Brain microvascular endothelial cell (primary cell): Measurements from ENCODE around the gene FAM181B.

Source experiments
- DNase-seq: peaks from one replicate; pipeline ENCODE4 v3.0.0-alpha.2; 2020
- H3K27ac ChIP-seq: fragments of 250-450 bp; sonication (Bioruptor Pico); 2 replicates; pipeline ENCODE4 v1.5.1; 2020; ENCODE audit warnings: mild to moderate bottlenecking, moderate library complexity
- H3K27me3 ChIP-seq: fragments of 250-450 bp; sonication (Bioruptor Pico); replicated peaks from 2 replicates; pipeline ENCODE4 v1.5.1; 2020; ENCODE audit warnings: mild to moderate bottlenecking
- H3K36me3 ChIP-seq: fragments of 250-450 bp; sonication (Bioruptor Pico); replicated peaks from 2 replicates; pipeline ENCODE4 v1.5.1; 2020; ENCODE audit warnings: mild to moderate bottlenecking
- H3K4me3 ChIP-seq: 2 replicates; pipeline ENCODE4 v1.5.1; 2011; ENCODE audit warnings: low read depth, mild to moderate bottlenecking, control low read depth, low read length, moderate library complexity
- CTCF ChIP-seq: IDR thresholded peaks from 2 replicates; pipeline ENCODE4 v1.5.1; 2011; ENCODE audit warnings: low read depth, mild to moderate bottlenecking, moderate library complexity, low read length, control low read depth, inconsistent platforms; ENCODE audit errors: missing control alignments
- in situ Hi-C: cut with HindIII; loops from 2 replicates; pipeline ENCODE4 v1.10.0; 2017; ENCODE audit warnings: low sequenced_read_pairs, low pct_ligation_motif_present

FAM181B gene

DNA sequence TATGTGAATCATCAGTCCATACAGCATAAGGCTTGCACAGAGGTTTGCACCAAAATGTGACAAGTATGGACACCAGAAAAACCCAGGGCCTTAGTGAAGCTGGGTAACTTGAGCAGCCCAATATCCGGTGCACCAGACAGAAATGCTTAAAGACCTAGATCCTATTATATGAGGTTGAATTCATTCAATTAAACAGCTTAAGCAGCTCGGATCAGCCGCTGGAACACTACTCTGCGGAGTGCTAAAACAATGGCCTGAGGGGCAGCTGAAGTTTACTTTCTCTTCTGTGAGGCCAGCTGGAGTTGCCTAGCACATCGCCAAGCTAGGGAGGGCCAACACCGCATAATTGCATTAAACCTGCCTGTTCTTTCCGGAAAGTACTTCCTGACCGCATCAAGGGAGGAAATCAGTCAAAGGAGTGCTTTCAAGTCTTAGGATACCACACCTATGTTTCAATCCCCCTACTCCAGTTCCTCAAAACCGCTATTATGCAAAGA, 17.0 kb upstream of the FAM181B start:
- DNase-seq = no peak
- Histone ChIP-seq H3K36me3 (no peaks in the 10 kb centered on the region), H3K27ac (no peak overlapping the region), H3K27me3 (no peaks in the 10 kb centered on the region), H3K4me3 (no peak overlapping the region)
- TF ChIP-seq CTCF = no peak
- in situ Hi-C loops = no loop called here

- no peaks in the 10 kb centered on the region for H3K36me3 ChIP-seq
- no peaks in the 10 kb centered on the region for H3K27me3 ChIP-seq
- no peak for TF ChIP-seq CTCF
- H3K27ac ChIP-seq = no peak overlapping the region
- in situ Hi-C loops = no loop called here
- DNase-seq = no peak
- H3K4me3 ChIP-seq = no peak overlapping the region
Observed at GRCh38 chr11:82747471-82747870, 13.8 kb upstream of the FAM181B start.

DNA sequence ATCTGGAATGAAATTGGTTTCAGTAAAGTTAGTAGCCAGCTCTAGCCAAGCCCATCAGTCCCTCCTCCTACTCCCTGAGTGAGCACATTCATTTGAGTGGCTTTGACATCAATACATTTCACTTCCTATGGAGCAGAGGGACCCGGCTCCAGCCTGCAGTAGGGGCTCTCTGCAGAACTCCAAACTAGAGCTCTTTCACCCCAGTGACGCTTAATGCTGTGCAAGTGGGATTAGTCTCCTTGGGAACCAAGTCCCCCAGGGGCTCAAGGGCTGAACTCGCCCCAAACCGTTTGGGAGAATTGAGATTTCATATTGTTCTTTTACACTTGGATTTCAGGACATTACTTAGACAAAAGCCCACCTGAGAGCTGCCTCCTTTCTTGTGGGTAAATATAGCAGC, 4.4 kb upstream of the FAM181B start:
- peaks cover 17% of the 10 kb centered on the region for H3K27me3 ChIP-seq
- TF ChIP-seq CTCF = no peak
- no peak overlapping the region for H3K4me3 ChIP-seq
- H3K27ac ChIP-seq = no peak overlapping the region
- no peak for DNase-seq
- in situ Hi-C loops = no loop called here
- H3K36me3 ChIP-seq = no peaks in the 10 kb centered on the region

GRCh38 chr11:82734120-82734479, 436 bp upstream of the FAM181B start:
- peak overlapping the region; percentile 52 for H3K4me3 ChIP-seq
- in situ Hi-C loops = no loop called here
- DNase-seq = no peak
- no peak for TF ChIP-seq CTCF
- H3K36me3 ChIP-seq = no peaks in the 10 kb centered on the region
- H3K27ac ChIP-seq = no peak overlapping the region
- H3K27me3 ChIP-seq = peaks cover 39% of the 10 kb centered on the region

DNA sequence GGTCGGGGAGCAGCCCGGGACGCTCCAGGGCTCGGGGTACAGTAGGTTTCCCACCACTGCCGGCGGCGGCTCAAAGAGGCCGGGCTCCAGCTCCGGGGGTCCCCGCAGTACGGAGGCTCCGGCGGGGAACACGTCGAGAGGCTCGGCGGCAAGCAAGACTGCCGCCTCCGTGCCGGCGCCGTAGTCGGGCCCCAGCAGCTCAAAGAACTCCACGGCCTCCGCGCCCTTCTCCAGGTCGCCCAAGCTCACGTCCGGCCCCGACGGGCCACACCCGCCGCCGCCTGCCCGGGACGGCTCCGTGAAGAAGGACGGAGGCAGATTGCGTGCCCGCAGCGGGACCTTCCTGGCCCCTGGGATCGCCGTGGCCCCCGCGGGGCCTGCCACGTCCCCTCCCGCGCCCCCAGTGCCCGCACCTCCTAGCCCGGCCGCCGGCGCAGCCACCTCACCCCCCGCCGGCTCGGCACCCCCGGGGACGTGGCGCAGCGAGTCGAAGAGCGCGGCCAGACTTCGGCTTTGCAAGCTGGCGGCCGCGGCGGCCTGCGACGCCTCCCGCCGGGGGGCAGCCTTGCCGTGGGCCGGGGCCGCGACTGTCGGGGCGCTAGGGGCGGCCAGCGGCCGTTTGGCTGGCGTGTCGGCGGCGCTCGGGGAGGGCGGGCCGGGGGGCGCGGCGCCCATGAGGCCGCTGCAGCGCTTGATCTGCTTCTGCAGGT, 775 bp downstream of the FAM181B start:
- no peak overlapping the region for H3K27ac ChIP-seq
- DNase-seq = no peak
- peak overlapping the region; percentile 52 for H3K4me3 ChIP-seq
- H3K27me3 ChIP-seq = peaks cover 39% of the 10 kb centered on the region
- no peaks in the 10 kb centered on the region for H3K36me3 ChIP-seq
- no peak for TF ChIP-seq CTCF
- in situ Hi-C loops = no loop called here

GRCh38 chr11:82732348-82732733, 1.3 kb downstream of the FAM181B start:
- in situ Hi-C loops = no loop called here
- Histone ChIP-seq H3K27ac (no peak overlapping the region), H3K27me3 (peaks cover 39% of the 10 kb centered on the region), H3K36me3 (no peaks in the 10 kb centered on the region), H3K4me3 (no peak overlapping the region)
- TF ChIP-seq CTCF = no peak
- no peak for DNase-seq
